Activated naive CD8-positive, alpha-beta T cell treated with anti-CD3 and anti-CD28 coated beads, Interleukin-2, amount 10 ng/mL, durations not matched to agents 7 days and 5 days (primary cell): ENCODE measurements around the gene LRP1B. TPM values are rescaled to one million over a fixed set of nuclear protein-coding genes. Genes with fewer than 3 reads are reported as not detected.
"Not testable (repeated sequence)": the region's sequence is repeated elsewhere in the genome, so short reads cannot be mapped to it uniquely, and the experiment has no call there.

Source experiments
- ATAC-seq: fragments of 150-1000 bp; cut with Tn5 transposase; one replicate; pipeline ENCODE4 v1.10.0; 2021; ENCODE audit warnings: low read depth, moderate library complexity
- POLR2A ChIA-PET: fragments of 350-600 bp; sonication (Branson Sonifier 250); formaldehyde crosslinking; loops from one replicate; lab custom pipeline; 2021; ENCODE audit warnings: antibody characterized with exemption; lab: Charles Lee
- DNase-seq: peaks from one replicate; pipeline ENCODE4 v3.0.0; 2021
- H3K27ac Mint-ChIP-seq: one replicate; pipeline ENCODE4 v1.8.0; 2022; ENCODE audit warnings: mild to moderate bottlenecking, mixed read lengths
- H3K27me3 Mint-ChIP-seq: one replicate; pipeline ENCODE4 v1.8.0; 2022; ENCODE audit warnings: mild to moderate bottlenecking, moderate library complexity, mixed read lengths
- H3K36me3 Mint-ChIP-seq: one replicate; pipeline ENCODE4 v1.8.0; 2021; ENCODE audit warnings: mild to moderate bottlenecking, mixed read lengths
- H3K4me1 Mint-ChIP-seq: one replicate; pipeline ENCODE4 v1.8.0; 2021; ENCODE audit warnings: mixed read lengths
- H3K4me3 Mint-ChIP-seq: one replicate; pipeline ENCODE4 v1.8.0; 2022; ENCODE audit warnings: mild to moderate bottlenecking, moderate library complexity, mixed read lengths
- H3K9me3 Mint-ChIP-seq: one replicate; pipeline ENCODE4 v1.8.0; 2021; ENCODE audit warnings: mixed read lengths
- total RNA-seq, 2 experiments: library from RNA; stranded (reverse); gene quantifications; one replicate each; pipeline ENCODE4 v1.2.3, GENCODE V29; 2021

Gene LRP1B
- total RNA-seq, 2 experiments from 2014 or later: not detected

DNA sequence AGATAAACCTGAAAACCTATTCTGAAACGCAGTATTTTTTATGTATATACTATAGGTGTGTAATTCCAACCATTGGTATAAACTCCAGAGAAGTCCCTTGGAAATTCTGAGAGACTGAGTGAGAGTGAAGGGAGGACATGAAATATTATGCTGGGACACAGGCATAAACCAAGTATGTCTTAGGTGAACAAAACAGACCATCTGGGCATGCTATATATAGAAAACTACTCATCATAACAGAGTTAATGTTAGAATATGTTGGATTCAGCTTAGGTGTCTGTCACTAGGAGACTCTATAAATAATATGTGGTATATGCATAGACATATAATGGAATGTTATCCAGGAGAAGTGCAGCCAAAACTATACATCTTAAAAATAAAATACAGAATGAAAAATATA is 282.6 kb downstream of the LRP1B start:
- H3K9me3 Mint-ChIP-seq: no peaks in the 10 kb centered on the region
- H3K27me3 Mint-ChIP-seq: no peaks in the 10 kb centered on the region
- DNase-seq (no peak), ATAC-seq (no peak)
- H3K4me3 Mint-ChIP-seq: no peak overlapping the region
- no peaks in the 10 kb centered on the region for H3K4me1 Mint-ChIP-seq
- H3K36me3 Mint-ChIP-seq: no peaks in the 10 kb centered on the region
- H3K27ac Mint-ChIP-seq: no peak overlapping the region
- POLR2A ChIA-PET: no interaction called here

GRCh38 chr2:141844231-141844630 is 286.6 kb downstream of the LRP1B start:
- Mint-ChIP-seq H3K27me3 (no peaks in the 10 kb centered on the region), H3K27ac (no peak overlapping the region), H3K4me1 (no peaks in the 10 kb centered on the region), H3K4me3 (no peak overlapping the region), H3K36me3 (no peaks in the 10 kb centered on the region), H3K9me3 (peaks cover 2% of the 10 kb centered on the region)
- POLR2A ChIA-PET: no interaction called here
- no peak for DNase-seq
- ATAC-seq: no peak

DNA sequence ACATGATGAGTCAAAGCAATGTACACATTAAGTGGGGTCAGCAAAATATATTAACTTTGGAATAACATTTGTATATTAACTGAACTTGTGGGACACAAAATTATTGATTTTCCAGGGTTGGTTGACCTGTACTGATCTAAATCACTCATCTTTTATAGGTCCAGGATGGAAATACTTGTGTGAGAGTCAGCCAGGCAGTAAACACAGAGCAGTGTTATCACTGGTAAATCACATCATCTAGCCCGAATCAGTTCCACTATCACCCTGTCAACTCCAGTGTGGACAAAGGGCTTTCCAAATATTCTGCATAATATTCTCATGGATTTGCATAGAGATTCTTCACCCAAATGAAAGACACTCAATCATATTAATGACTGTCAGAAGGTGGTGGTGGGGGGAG is 295.7 kb downstream of the LRP1B start:
- Mint-ChIP-seq H3K27ac (no peak overlapping the region), H3K27me3 (no peaks in the 10 kb centered on the region), H3K9me3 (no peaks in the 10 kb centered on the region), H3K36me3 (no peaks in the 10 kb centered on the region), H3K4me3 (no peak overlapping the region), H3K4me1 (no peaks in the 10 kb centered on the region)
- no peak for DNase-seq
- POLR2A ChIA-PET: no interaction called here
- no peak for ATAC-seq

DNA sequence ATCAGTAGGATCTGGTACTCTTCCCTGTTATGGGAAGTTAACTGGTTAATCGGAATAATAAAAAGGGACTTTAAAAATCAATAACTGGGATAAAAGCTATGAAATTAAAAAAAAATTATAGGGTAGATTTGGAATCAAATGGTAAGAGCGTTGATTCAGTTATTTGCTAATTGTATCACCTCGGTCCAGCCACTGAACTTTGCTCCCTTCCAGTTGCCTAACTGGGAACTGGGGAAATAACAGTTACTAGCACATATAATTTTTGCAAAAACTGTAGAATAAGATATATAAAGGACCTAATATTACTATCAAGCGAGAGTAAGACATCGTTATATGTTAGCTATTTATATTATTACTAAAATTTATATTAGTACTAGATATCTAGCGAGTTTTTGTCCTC is 302.1 kb downstream of the LRP1B start:
- H3K27ac Mint-ChIP-seq: no peak overlapping the region
- no peaks in the 10 kb centered on the region for H3K4me1 Mint-ChIP-seq
- no peaks in the 10 kb centered on the region for H3K9me3 Mint-ChIP-seq
- no peak overlapping the region for H3K4me3 Mint-ChIP-seq
- POLR2A ChIA-PET: no interaction called here
- H3K27me3 Mint-ChIP-seq: no peaks in the 10 kb centered on the region
- no peaks in the 10 kb centered on the region for H3K36me3 Mint-ChIP-seq
- ATAC-seq (no peak), DNase-seq (no peak)

DNA sequence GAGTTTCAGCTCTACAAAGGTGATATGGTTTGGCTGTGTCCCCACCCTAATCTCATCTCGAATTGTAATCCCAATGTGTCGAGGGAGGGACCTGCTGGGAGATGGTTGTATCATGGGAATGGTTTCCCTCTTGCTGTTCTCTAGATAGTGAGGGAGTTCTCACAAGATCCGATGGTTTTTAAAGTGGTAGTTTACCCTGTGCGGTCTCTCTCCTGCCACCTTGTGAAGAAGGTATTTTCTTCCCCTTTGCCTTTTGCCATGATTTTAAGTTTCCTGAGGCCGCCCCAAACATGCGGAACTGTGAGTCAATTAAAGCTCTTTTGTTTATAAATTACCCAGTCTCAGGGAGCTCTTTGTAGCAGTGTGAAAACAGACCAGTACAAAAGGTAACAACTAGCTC is 306.0 kb downstream of the LRP1B start:
- no peaks in the 10 kb centered on the region for H3K36me3 Mint-ChIP-seq
- no peaks in the 10 kb centered on the region for H3K4me1 Mint-ChIP-seq
- ATAC-seq (no peak), DNase-seq (no peak)
- no peaks in the 10 kb centered on the region for H3K27me3 Mint-ChIP-seq
- POLR2A ChIA-PET: no interaction called here
- no peak overlapping the region for H3K27ac Mint-ChIP-seq
- no peaks in the 10 kb centered on the region for H3K9me3 Mint-ChIP-seq
- no peak overlapping the region for H3K4me3 Mint-ChIP-seq

- Mint-ChIP-seq H3K27ac (no peak overlapping the region), H3K4me3 (no peak overlapping the region), H3K36me3 (no peaks in the 10 kb centered on the region), H3K4me1 (no peaks in the 10 kb centered on the region), H3K27me3 (no peaks in the 10 kb centered on the region), H3K9me3 (peaks cover 4% of the 10 kb centered on the region)
- DNase-seq (no peak), ATAC-seq (no peak)
- POLR2A ChIA-PET: no interaction called here
Measured at GRCh38 chr2:141820893-141821292, 309.9 kb downstream of the LRP1B start.

DNA sequence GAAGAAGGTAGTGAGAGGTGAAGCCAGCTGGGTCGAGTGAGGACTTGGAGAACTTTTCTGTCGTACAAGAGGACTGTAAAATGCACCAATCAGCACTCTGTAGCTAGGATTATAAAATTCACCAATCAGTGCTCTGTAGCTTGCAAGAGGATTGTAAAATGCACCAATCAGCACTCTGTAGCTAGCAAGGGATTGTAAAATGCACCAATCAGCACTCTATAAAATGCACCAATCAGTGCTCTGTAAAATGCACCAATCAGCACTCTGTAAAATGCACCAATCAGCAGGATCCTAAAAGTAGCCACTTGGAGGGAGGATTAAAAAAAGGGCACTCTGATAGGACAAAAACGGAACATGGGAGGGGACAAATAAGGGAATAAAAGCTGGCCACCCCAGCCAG is 315.5 kb downstream of the LRP1B start:
- H3K27ac Mint-ChIP-seq: not testable (repeated sequence)

DNA sequence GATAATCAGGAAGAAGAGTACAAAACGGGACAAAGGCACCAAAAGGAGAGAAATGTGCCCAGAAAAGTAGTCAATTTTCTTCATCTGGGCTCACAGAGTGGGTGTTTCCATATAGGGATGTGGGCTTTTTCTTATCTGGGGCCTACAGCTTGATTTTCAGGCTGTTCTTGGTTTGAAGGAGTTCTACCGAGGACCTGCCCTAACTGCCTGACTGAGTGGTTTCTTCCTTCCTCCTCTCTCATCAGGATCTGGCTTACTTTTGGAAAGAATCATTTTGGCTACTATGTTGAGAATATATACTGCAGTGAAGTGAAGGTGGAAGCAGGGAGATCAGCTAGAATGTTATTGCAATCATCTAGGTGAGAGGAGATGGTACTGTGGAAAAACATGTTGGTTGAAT is 316.7 kb downstream of the LRP1B start:
- no peak for ATAC-seq
- no peak for DNase-seq
- Mint-ChIP-seq H3K4me3 (no peak overlapping the region), H3K27me3 (no peaks in the 10 kb centered on the region), H3K27ac (no peak overlapping the region), H3K36me3 (no peaks in the 10 kb centered on the region), H3K4me1 (no peaks in the 10 kb centered on the region), H3K9me3 (peaks cover 14% of the 10 kb centered on the region)
- POLR2A ChIA-PET: no interaction called here

More for the DNA sequence above, 315.5 kb downstream of the LRP1B start:
- DNase-seq, H3K36me3 Mint-ChIP-seq, H3K4me1 Mint-ChIP-seq, H3K4me3 Mint-ChIP-seq, ATAC-seq, POLR2A ChIA-PET, H3K27me3 Mint-ChIP-seq: not testable (repeated sequence)
- H3K9me3 Mint-ChIP-seq: peaks cover 15% of the 10 kb centered on the region

- no peaks in the 10 kb centered on the region for H3K4me1 Mint-ChIP-seq
- DNase-seq: no peak
- no peak overlapping the region for H3K4me3 Mint-ChIP-seq
- POLR2A ChIA-PET: no interaction called here
- H3K9me3 Mint-ChIP-seq: peaks cover 15% of the 10 kb centered on the region
- no peaks in the 10 kb centered on the region for H3K27me3 Mint-ChIP-seq
- H3K27ac Mint-ChIP-seq: no peak overlapping the region
- no peaks in the 10 kb centered on the region for H3K36me3 Mint-ChIP-seq
- ATAC-seq: no peak
Measured at GRCh38 chr2:141810148-141810547, 320.7 kb downstream of the LRP1B start.

DNA sequence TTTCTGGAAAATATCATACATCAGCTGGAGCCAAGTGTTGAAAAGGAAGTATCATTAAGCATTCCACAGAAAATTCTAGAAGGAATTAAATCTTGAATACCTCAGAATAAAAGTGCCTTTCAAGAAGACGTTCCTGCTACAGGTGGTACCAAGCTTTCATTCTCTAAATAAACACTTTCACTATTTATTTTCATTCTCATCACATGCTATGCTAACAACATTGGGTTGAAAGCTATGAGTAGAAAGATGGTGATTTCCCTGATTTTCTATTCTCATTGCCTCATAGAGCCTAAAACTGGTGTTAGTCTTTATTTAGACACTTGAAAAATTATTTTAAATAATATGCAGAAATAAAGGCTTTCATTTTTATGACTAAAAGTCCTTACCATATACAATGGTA is 324.7 kb downstream of the LRP1B start:
- no peak for ATAC-seq
- no peak overlapping the region for H3K27ac Mint-ChIP-seq
- H3K36me3 Mint-ChIP-seq: no peaks in the 10 kb centered on the region
- POLR2A ChIA-PET: no interaction called here
- no peak overlapping the region for H3K4me3 Mint-ChIP-seq
- H3K9me3 Mint-ChIP-seq: peaks cover 4% of the 10 kb centered on the region
- H3K4me1 Mint-ChIP-seq: no peaks in the 10 kb centered on the region
- H3K27me3 Mint-ChIP-seq: no peaks in the 10 kb centered on the region
- no peak for DNase-seq

- no peaks in the 10 kb centered on the region for H3K36me3 Mint-ChIP-seq
- no peak for DNase-seq
- POLR2A ChIA-PET: no interaction called here
- no peak overlapping the region for H3K4me3 Mint-ChIP-seq
- no peak for ATAC-seq
- no peak overlapping the region for H3K27ac Mint-ChIP-seq
- no peaks in the 10 kb centered on the region for H3K4me1 Mint-ChIP-seq
- no peaks in the 10 kb centered on the region for H3K27me3 Mint-ChIP-seq
- peaks cover 4% of the 10 kb centered on the region for H3K9me3 Mint-ChIP-seq
Measured at GRCh38 chr2:141805302-141805701, 325.5 kb downstream of the LRP1B start.

- Mint-ChIP-seq H3K27ac (no peak overlapping the region), H3K36me3 (no peaks in the 10 kb centered on the region), H3K9me3 (peaks cover 3% of the 10 kb centered on the region), H3K4me3 (no peak overlapping the region), H3K4me1 (no peaks in the 10 kb centered on the region), H3K27me3 (no peaks in the 10 kb centered on the region)
- DNase-seq (no peak), ATAC-seq (no peak)
- POLR2A ChIA-PET: no interaction called here
Measured at GRCh38 chr2:141796449-141796848, 334.4 kb downstream of the LRP1B start.

DNA sequence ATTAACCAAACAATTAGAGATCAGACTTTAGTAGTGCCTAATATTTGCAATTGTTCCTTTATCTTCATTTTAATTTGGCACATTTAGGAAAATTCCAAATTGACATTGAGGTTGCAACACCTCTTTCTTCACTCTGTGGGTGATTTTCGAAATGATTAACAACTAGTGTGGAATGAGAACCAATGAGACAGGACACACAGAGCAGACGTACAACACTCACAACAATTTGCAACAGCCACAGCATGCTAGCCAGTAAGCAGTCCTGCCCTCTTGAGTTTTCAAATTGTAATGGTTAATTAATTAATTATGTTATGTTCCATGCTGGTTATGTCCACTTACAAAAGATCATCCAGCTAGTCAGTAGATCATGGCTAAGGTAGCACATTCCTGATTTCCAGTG is 339.3 kb downstream of the LRP1B start:
- Mint-ChIP-seq H3K27me3 (no peaks in the 10 kb centered on the region), H3K36me3 (no peaks in the 10 kb centered on the region), H3K4me1 (no peaks in the 10 kb centered on the region), H3K4me3 (no peak overlapping the region), H3K9me3 (no peaks in the 10 kb centered on the region), H3K27ac (no peak overlapping the region)
- POLR2A ChIA-PET: no interaction called here
- DNase-seq (no peak), ATAC-seq (no peak)

GRCh38 chr2:141782574-141782973 is 348.2 kb downstream of the LRP1B start:
- H3K27ac Mint-ChIP-seq: no peak overlapping the region
- DNase-seq: no peak
- no peak for ATAC-seq
- H3K9me3 Mint-ChIP-seq: no peaks in the 10 kb centered on the region
- POLR2A ChIA-PET: no interaction called here
- H3K27me3 Mint-ChIP-seq: no peaks in the 10 kb centered on the region
- no peak overlapping the region for H3K4me3 Mint-ChIP-seq
- H3K4me1 Mint-ChIP-seq: no peaks in the 10 kb centered on the region
- no peaks in the 10 kb centered on the region for H3K36me3 Mint-ChIP-seq

DNA sequence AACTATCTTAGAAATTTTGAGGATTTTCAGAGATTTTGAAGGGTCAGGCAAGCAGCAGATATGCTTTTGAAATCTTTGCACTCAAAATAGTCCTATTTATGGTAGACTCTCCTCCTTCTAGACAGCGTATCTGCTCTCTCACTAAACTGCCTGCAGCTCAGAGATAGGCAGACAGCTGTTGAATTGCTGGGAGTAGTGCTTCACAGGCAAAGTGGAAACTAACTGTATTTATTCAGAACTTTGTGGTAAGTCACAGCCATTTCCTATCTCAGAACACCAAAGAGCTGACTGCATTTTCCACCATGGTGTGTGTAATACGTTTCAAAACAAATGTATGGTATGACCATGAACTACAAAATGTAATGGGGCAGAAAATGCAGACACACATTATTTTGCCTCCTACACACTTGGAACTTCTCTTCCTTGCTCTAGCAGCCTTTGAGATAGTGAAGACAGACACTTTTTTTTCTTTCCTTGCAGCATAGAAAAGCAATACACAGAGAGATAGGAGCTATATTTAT is 352.4 kb downstream of the LRP1B start:
- H3K36me3 Mint-ChIP-seq: no peaks in the 10 kb centered on the region
- ATAC-seq: no peak
- POLR2A ChIA-PET: no interaction called here

More for the DNA sequence above, 352.4 kb downstream of the LRP1B start:
- H3K27ac Mint-ChIP-seq: no peak overlapping the region
- no peaks in the 10 kb centered on the region for H3K4me1 Mint-ChIP-seq
- H3K27me3 Mint-ChIP-seq: no peaks in the 10 kb centered on the region
- H3K4me3 Mint-ChIP-seq: no peak overlapping the region
- DNase-seq: no peak
- H3K9me3 Mint-ChIP-seq: no peaks in the 10 kb centered on the region
